ENCODE data around the gene DGKH. TPM values are rescaled to one million over a fixed set of nuclear protein-coding genes. Genes with fewer than 3 reads are reported as not detected.

Gene DGKH
- total and polyA plus RNA-seq, 2 experiments from 2014 or later, result 3.6 to 7.2 TPM

- no peak for DNase-seq (ENCODE audit: low spot score)
- H4K20me1 ChIP-seq (ENCODE audit: insufficient read depth, poor library complexity, severe bottlenecking), result no peaks in the 10 kb centered on the region
- H2AFZ ChIP-seq, result no peak overlapping the region
- H3K9me2 ChIP-seq (replicated peaks; ENCODE audit: insufficient read depth), result no peaks in the 10 kb centered on the region
- 100% methylated on average over 1 of the region's 1 CpG for WGBS (ENCODE audit: low lambda C conversion rate, missing lambda C conversion rate)
- no peak for TF ChIP-seq CTCF (IDR thresholded peaks at IDR 0.05; ENCODE audit: poor library complexity)
- no peak for TF ChIP-seq EZH2 (IDR thresholded peaks at IDR 0.05; ENCODE audit: borderline replicate concordance)
- no peak for TF ChIP-seq EZH2phosphoT487 (IDR thresholded peaks at IDR 0.05; ENCODE audit: low read depth, severe bottlenecking, unreplicated experiment)
- no peak overlapping the region for H3K4me2 ChIP-seq
- no peaks in the 10 kb centered on the region for H3K79me2 ChIP-seq
- no peaks in the 10 kb centered on the region for H3K36me3 ChIP-seq (replicated peaks; ENCODE audit: insufficient read depth, low read depth)
- no peaks in the 10 kb centered on the region for H3K27me3 ChIP-seq
- H3K9me3 ChIP-seq (ENCODE audit: low read depth), result no peaks in the 10 kb centered on the region
- H3K4me1 ChIP-seq (ENCODE audit: insufficient read depth), result no peaks in the 10 kb centered on the region
- no peak overlapping the region for H3K27ac ChIP-seq
- no peak overlapping the region for H3K4me3 ChIP-seq
These were observed 180.1 kb downstream of the DGKH start for GRCh38 chr13:42228527-42228926.

GRCh38 chr13:42229287-42229686 lies 180.8 kb downstream of the DGKH start:
- no peak overlapping the region for H3K4me2 ChIP-seq
- H3K36me3 ChIP-seq (replicated peaks; ENCODE audit: insufficient read depth, low read depth), result no peaks in the 10 kb centered on the region
- H3K4me3 ChIP-seq, result no peak overlapping the region
- no peak for TF ChIP-seq CTCF (IDR thresholded peaks at IDR 0.05; ENCODE audit: poor library complexity)
- no peak for TF ChIP-seq EZH2 (IDR thresholded peaks at IDR 0.05; ENCODE audit: borderline replicate concordance)
- TF ChIP-seq EZH2phosphoT487 (IDR thresholded peaks at IDR 0.05; ENCODE audit: low read depth, severe bottlenecking, unreplicated experiment), result no peak
- no peaks in the 10 kb centered on the region for H4K20me1 ChIP-seq (ENCODE audit: insufficient read depth, poor library complexity, severe bottlenecking)
- 67% methylated on average over 3 of the region's 3 CpGs for WGBS (ENCODE audit: low lambda C conversion rate, missing lambda C conversion rate)
- no peaks in the 10 kb centered on the region for H3K79me2 ChIP-seq
- H3K27ac ChIP-seq, result no peak overlapping the region
- H2AFZ ChIP-seq, result no peak overlapping the region
- no peaks in the 10 kb centered on the region for H3K9me3 ChIP-seq (ENCODE audit: low read depth)
- no peaks in the 10 kb centered on the region for H3K27me3 ChIP-seq
- H3K4me1 ChIP-seq (ENCODE audit: insufficient read depth), result no peaks in the 10 kb centered on the region
- no peak for DNase-seq (ENCODE audit: low spot score)
- no peaks in the 10 kb centered on the region for H3K9me2 ChIP-seq (replicated peaks; ENCODE audit: insufficient read depth)

GRCh38 chr13:42232671-42233070 lies 184.2 kb downstream of the DGKH start:
- WGBS (ENCODE audit: low lambda C conversion rate, missing lambda C conversion rate), result 96% methylated on average over 4 of the region's 4 CpGs
- no peaks in the 10 kb centered on the region for H3K9me3 ChIP-seq (ENCODE audit: low read depth)

More at GRCh38 chr13:42232671-42233070, 184.2 kb downstream of the DGKH start:
- H3K79me2 ChIP-seq, result no peaks in the 10 kb centered on the region
- H4K20me1 ChIP-seq (ENCODE audit: insufficient read depth, poor library complexity, severe bottlenecking), result no peaks in the 10 kb centered on the region
- no peaks in the 10 kb centered on the region for H3K36me3 ChIP-seq (replicated peaks; ENCODE audit: insufficient read depth, low read depth)
- H2AFZ ChIP-seq, result no peak overlapping the region
- H3K4me2 ChIP-seq, result no peak overlapping the region
- H3K9me2 ChIP-seq (replicated peaks; ENCODE audit: insufficient read depth), result no peaks in the 10 kb centered on the region
- no peak for DNase-seq (ENCODE audit: low spot score)
- no peak overlapping the region for H3K27ac ChIP-seq
- H3K27me3 ChIP-seq, result no peaks in the 10 kb centered on the region
- H3K4me1 ChIP-seq (ENCODE audit: insufficient read depth), result no peaks in the 10 kb centered on the region
- TF ChIP-seq CTCF (IDR thresholded peaks at IDR 0.05; ENCODE audit: poor library complexity), result no peak
- TF ChIP-seq EZH2 (IDR thresholded peaks at IDR 0.05; ENCODE audit: borderline replicate concordance), result no peak
- TF ChIP-seq EZH2phosphoT487 (IDR thresholded peaks at IDR 0.05; ENCODE audit: low read depth, severe bottlenecking, unreplicated experiment), result no peak
- H3K4me3 ChIP-seq, result no peak overlapping the region
